Astrocyte (in vitro differentiated cells and primary cell): ENCODE measurements around the gene EVX1. TPM values are rescaled to one million over a fixed set of nuclear protein-coding genes. Genes with fewer than 3 reads are reported as not detected.

ENCODE experiments used
- DNase-seq: peaks from one replicate; pipeline ENCODE4 v3.0.0-alpha.2; 2010; ENCODE audit warnings: low read depth
- FAIRE-seq: peaks from 2 replicates; lab custom pipeline; 2011; peaks lifted over from hg19 to GRCh38; lab: Jason Lieb, UNC
- H2AFZ ChIP-seq: 2 replicates; pipeline ENCODE4 v1.6.0; 2012; ENCODE audit warnings: low read depth, low read length, inconsistent platforms
- H3K27ac ChIP-seq: 2 replicates; pipeline ENCODE4 v1.5.1; 2011; ENCODE audit warnings: low read depth, low read length, inconsistent platforms
- H3K27me3 ChIP-seq: 2 replicates; pipeline ENCODE4 v1.6.0; 2011; ENCODE audit warnings: low read length, inconsistent platforms; ENCODE audit not compliant: insufficient read depth
- H3K36me3 ChIP-seq: 2 replicates; pipeline ENCODE4 v1.5.1; 2011; ENCODE audit warnings: low read length, inconsistent platforms; ENCODE audit not compliant: insufficient read depth
- H3K4me1 ChIP-seq: 2 replicates; pipeline ENCODE4 v1.5.1; 2011; ENCODE audit warnings: low read length, inconsistent platforms; ENCODE audit not compliant: insufficient read depth
- H3K4me2 ChIP-seq: 2 replicates; pipeline ENCODE4 v1.6.0; 2012; ENCODE audit warnings: low read length, inconsistent platforms
- H3K4me3 ChIP-seq: 2 replicates; pipeline ENCODE4 v1.5.1; 2011; ENCODE audit warnings: low read depth, mild to moderate bottlenecking, low read length, inconsistent platforms; ENCODE audit not compliant: insufficient read depth
- H3K79me2 ChIP-seq: 2 replicates; pipeline ENCODE4 v1.6.0; 2012; ENCODE audit warnings: mild to moderate bottlenecking, low read length, inconsistent platforms; ENCODE audit not compliant: insufficient read depth
- H3K9ac ChIP-seq: 2 replicates; pipeline ENCODE4 v1.6.0; 2012; ENCODE audit warnings: mild to moderate bottlenecking, low read length, inconsistent platforms
- H3K9me3 ChIP-seq: 2 replicates; pipeline ENCODE4 v1.5.1; 2012; ENCODE audit warnings: low read depth, mild to moderate bottlenecking, low read length, inconsistent platforms; ENCODE audit not compliant: insufficient read depth
- H4K20me1 ChIP-seq: 2 replicates; pipeline ENCODE4 v1.6.0; 2012; ENCODE audit warnings: low read length, inconsistent platforms; ENCODE audit not compliant: insufficient read depth
- H3K27ac Mint-ChIP-seq: one replicate; pipeline ENCODE4 v1.8.0; 2021; ENCODE audit warnings: mild to moderate bottlenecking, mixed read lengths; ENCODE audit not compliant: unreplicated experiment
- H3K27me3 Mint-ChIP-seq: one replicate; pipeline ENCODE4 v1.8.0; 2021; ENCODE audit warnings: low read depth, mixed read lengths; ENCODE audit not compliant: unreplicated experiment
- H3K36me3 Mint-ChIP-seq: one replicate; pipeline ENCODE4 v1.8.0; 2021; ENCODE audit warnings: low read depth, mixed read lengths; ENCODE audit not compliant: unreplicated experiment
- H3K4me1 Mint-ChIP-seq: one replicate; pipeline ENCODE4 v1.8.0; 2021; ENCODE audit warnings: low read depth, mixed read lengths; ENCODE audit not compliant: unreplicated experiment
- H3K4me3 Mint-ChIP-seq: one replicate; pipeline ENCODE4 v1.8.0; 2021; ENCODE audit warnings: mild to moderate bottlenecking, moderate library complexity, mixed read lengths; ENCODE audit not compliant: unreplicated experiment
- H3K9me3 Mint-ChIP-seq: one replicate; pipeline ENCODE4 v1.8.0; 2021; ENCODE audit warnings: mild to moderate bottlenecking, mixed read lengths; ENCODE audit not compliant: unreplicated experiment
- EZH2 ChIP-seq: IDR thresholded peaks from 2 replicates; pipeline ENCODE4 v1.6.1; 2012; ENCODE audit warnings: mild to moderate bottlenecking, low read length, inconsistent platforms; ENCODE audit not compliant: insufficient read depth
- total RNA-seq: library from RNA; stranded (reverse); gene quantifications from 2 replicates; pipeline ENCODE4 v1.2.1, GENCODE V29; 2021
- TF ChIP-seq, protein P1 (sequence below): IDR thresholded peaks from 2 replicates; pipeline ENCODE4 v1.5.1; 2011; ENCODE audit warnings: low read depth, mild to moderate bottlenecking, inconsistent platforms, low read length, moderate library complexity; ENCODE audit not compliant: insufficient read depth

The EVX1 gene
- total RNA-seq, 1 donor from 2014 or later: not detected

GRCh38 chr7:27208998-27209397 is 33.6 kb upstream of the EVX1 start:
- no peaks in the 10 kb centered on the region for H3K36me3 ChIP-seq
- peaks cover 100% of the 10 kb centered on the region for H3K27me3 ChIP-seq
- H3K9me3 ChIP-seq: no peaks in the 10 kb centered on the region
- H3K27ac ChIP-seq: no peak overlapping the region
- peaks cover 7% of the 10 kb centered on the region for H4K20me1 ChIP-seq
- no peak overlapping the region for H3K4me3 ChIP-seq
- no peak overlapping the region for H2AFZ ChIP-seq
- Mint-ChIP-seq H3K9me3 (peaks cover 4% of the 10 kb centered on the region), H3K36me3 (no peaks in the 10 kb centered on the region), H3K4me1 (no peaks in the 10 kb centered on the region), H3K27me3 (peaks cover 93% of the 10 kb centered on the region), H3K27ac (no peak overlapping the region), H3K4me3 (no peak overlapping the region)
- DNase-seq: no peak
- no peak overlapping the region for H3K9ac ChIP-seq
- no peak for FAIRE-seq
- no peak for TF ChIP-seq EZH2
- TF ChIP-seq, protein P1, sequence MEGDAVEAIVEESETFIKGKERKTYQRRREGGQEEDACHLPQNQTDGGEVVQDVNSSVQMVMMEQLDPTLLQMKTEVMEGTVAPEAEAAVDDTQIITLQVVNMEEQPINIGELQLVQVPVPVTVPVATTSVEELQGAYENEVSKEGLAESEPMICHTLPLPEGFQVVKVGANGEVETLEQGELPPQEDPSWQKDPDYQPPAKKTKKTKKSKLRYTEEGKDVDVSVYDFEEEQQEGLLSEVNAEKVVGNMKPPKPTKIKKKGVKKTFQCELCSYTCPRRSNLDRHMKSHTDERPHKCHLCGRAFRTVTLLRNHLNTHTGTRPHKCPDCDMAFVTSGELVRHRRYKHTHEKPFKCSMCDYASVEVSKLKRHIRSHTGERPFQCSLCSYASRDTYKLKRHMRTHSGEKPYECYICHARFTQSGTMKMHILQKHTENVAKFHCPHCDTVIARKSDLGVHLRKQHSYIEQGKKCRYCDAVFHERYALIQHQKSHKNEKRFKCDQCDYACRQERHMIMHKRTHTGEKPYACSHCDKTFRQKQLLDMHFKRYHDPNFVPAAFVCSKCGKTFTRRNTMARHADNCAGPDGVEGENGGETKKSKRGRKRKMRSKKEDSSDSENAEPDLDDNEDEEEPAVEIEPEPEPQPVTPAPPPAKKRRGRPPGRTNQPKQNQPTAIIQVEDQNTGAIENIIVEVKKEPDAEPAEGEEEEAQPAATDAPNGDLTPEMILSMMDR: no peak
- peaks cover 15% of the 10 kb centered on the region for H3K4me1 ChIP-seq
- no peaks in the 10 kb centered on the region for H3K79me2 ChIP-seq
- no peak overlapping the region for H3K4me2 ChIP-seq

DNA sequence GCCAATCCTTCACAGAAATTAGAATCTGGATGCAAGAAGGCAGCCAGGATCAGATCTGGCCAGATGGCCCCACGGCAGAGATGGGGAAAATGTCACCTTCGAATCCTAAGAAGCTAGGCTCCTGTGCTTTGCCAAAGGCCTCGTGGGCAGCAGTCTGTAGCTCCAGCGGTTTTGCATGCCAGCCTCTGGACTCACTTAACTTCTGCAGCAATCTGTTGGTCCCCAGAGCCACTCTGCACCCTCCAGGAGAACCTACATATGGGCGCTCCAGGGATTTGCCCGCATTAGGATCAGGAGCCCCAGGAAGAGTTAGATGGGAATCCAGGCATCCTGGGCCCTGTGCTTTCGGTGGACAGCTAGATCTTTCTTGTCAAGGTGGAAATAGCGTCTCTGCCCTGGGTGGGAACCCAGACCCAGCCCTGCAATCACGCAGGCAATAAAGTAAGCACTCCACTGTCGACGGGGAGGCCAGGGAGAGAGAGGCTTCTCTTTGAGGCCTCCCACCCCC is 32.6 kb upstream of the EVX1 start:
- peaks cover 100% of the 10 kb centered on the region for H3K27me3 ChIP-seq
- no peaks in the 10 kb centered on the region for H3K79me2 ChIP-seq
- H3K9ac ChIP-seq: no peak overlapping the region

More for the DNA sequence above, 32.6 kb upstream of the EVX1 start:
- FAIRE-seq (no peak), DNase-seq (no peak)
- H2AFZ ChIP-seq: no peak overlapping the region
- no peak overlapping the region for H3K4me3 ChIP-seq
- no peaks in the 10 kb centered on the region for H3K36me3 ChIP-seq
- H3K4me1 ChIP-seq: peaks cover 11% of the 10 kb centered on the region
- H3K9me3 ChIP-seq: no peaks in the 10 kb centered on the region
- TF ChIP-seq, protein P1: no peak
- TF ChIP-seq EZH2: no peak
- Mint-ChIP-seq H3K27ac (no peak overlapping the region), H3K4me3 (no peak overlapping the region), H3K36me3 (peaks cover 3% of the 10 kb centered on the region), H3K27me3 (peaks cover 92% of the 10 kb centered on the region), H3K4me1 (no peaks in the 10 kb centered on the region), H3K9me3 (peaks cover 4% of the 10 kb centered on the region)
- peaks cover 4% of the 10 kb centered on the region for H4K20me1 ChIP-seq
- H3K4me2 ChIP-seq: peak overlapping the region; percentile 82
- H3K27ac ChIP-seq: no peak overlapping the region
